Astrocyte (in vitro differentiated cells and primary cell): ENCODE results near the gene DMBX1. TPM values are rescaled to one million over a fixed set of nuclear protein-coding genes. Genes with fewer than 3 reads are reported as not detected.

Source experiments
- DNase-seq: peaks from one replicate; pipeline ENCODE4 v3.0.0-alpha.2; 2010; ENCODE audit warnings: low read depth
- FAIRE-seq: peaks from 2 replicates; lab custom pipeline; 2011; peaks lifted over from hg19 to GRCh38; lab: Jason Lieb, UNC
- H2AFZ ChIP-seq: 2 replicates; pipeline ENCODE4 v1.6.0; 2012; ENCODE audit warnings: low read depth, low read length, inconsistent platforms
- H3K27ac ChIP-seq: 2 replicates; pipeline ENCODE4 v1.5.1; 2011; ENCODE audit warnings: low read depth, low read length, inconsistent platforms
- H3K27me3 ChIP-seq: 2 replicates; pipeline ENCODE4 v1.6.0; 2011; ENCODE audit warnings: low read length, inconsistent platforms; ENCODE audit not compliant: insufficient read depth
- H3K36me3 ChIP-seq: 2 replicates; pipeline ENCODE4 v1.5.1; 2011; ENCODE audit warnings: low read length, inconsistent platforms; ENCODE audit not compliant: insufficient read depth
- H3K4me1 ChIP-seq: 2 replicates; pipeline ENCODE4 v1.5.1; 2011; ENCODE audit warnings: low read length, inconsistent platforms; ENCODE audit not compliant: insufficient read depth
- H3K4me2 ChIP-seq: 2 replicates; pipeline ENCODE4 v1.6.0; 2012; ENCODE audit warnings: low read length, inconsistent platforms
- H3K4me3 ChIP-seq: 2 replicates; pipeline ENCODE4 v1.5.1; 2011; ENCODE audit warnings: low read depth, mild to moderate bottlenecking, low read length, inconsistent platforms; ENCODE audit not compliant: insufficient read depth
- H3K79me2 ChIP-seq: 2 replicates; pipeline ENCODE4 v1.6.0; 2012; ENCODE audit warnings: mild to moderate bottlenecking, low read length, inconsistent platforms; ENCODE audit not compliant: insufficient read depth
- H3K9ac ChIP-seq: 2 replicates; pipeline ENCODE4 v1.6.0; 2012; ENCODE audit warnings: mild to moderate bottlenecking, low read length, inconsistent platforms
- H3K9me3 ChIP-seq: 2 replicates; pipeline ENCODE4 v1.5.1; 2012; ENCODE audit warnings: low read depth, mild to moderate bottlenecking, low read length, inconsistent platforms; ENCODE audit not compliant: insufficient read depth
- H4K20me1 ChIP-seq: 2 replicates; pipeline ENCODE4 v1.6.0; 2012; ENCODE audit warnings: low read length, inconsistent platforms; ENCODE audit not compliant: insufficient read depth
- H3K27ac Mint-ChIP-seq: one replicate; pipeline ENCODE4 v1.8.0; 2021; ENCODE audit warnings: mild to moderate bottlenecking, mixed read lengths; ENCODE audit not compliant: unreplicated experiment
- H3K27me3 Mint-ChIP-seq: one replicate; pipeline ENCODE4 v1.8.0; 2021; ENCODE audit warnings: low read depth, mixed read lengths; ENCODE audit not compliant: unreplicated experiment
- H3K36me3 Mint-ChIP-seq: one replicate; pipeline ENCODE4 v1.8.0; 2021; ENCODE audit warnings: low read depth, mixed read lengths; ENCODE audit not compliant: unreplicated experiment
- H3K4me1 Mint-ChIP-seq: one replicate; pipeline ENCODE4 v1.8.0; 2021; ENCODE audit warnings: low read depth, mixed read lengths; ENCODE audit not compliant: unreplicated experiment
- H3K4me3 Mint-ChIP-seq: one replicate; pipeline ENCODE4 v1.8.0; 2021; ENCODE audit warnings: mild to moderate bottlenecking, moderate library complexity, mixed read lengths; ENCODE audit not compliant: unreplicated experiment
- H3K9me3 Mint-ChIP-seq: one replicate; pipeline ENCODE4 v1.8.0; 2021; ENCODE audit warnings: mild to moderate bottlenecking, mixed read lengths; ENCODE audit not compliant: unreplicated experiment
- CTCF ChIP-seq: IDR thresholded peaks from 2 replicates; pipeline ENCODE4 v1.5.1; 2011; ENCODE audit warnings: low read depth, mild to moderate bottlenecking, inconsistent platforms, low read length, moderate library complexity; ENCODE audit not compliant: insufficient read depth
- EZH2 ChIP-seq: IDR thresholded peaks from 2 replicates; pipeline ENCODE4 v1.6.1; 2012; ENCODE audit warnings: mild to moderate bottlenecking, low read length, inconsistent platforms; ENCODE audit not compliant: insufficient read depth
- total RNA-seq: library from RNA; stranded (reverse); gene quantifications from 2 replicates; pipeline ENCODE4 v1.2.1, GENCODE V29; 2021

DMBX1 gene
- total RNA-seq, 1 donor from 2014 or later = 0.07 TPM

- Histone ChIP-seq H3K36me3 (no peaks in the 10 kb centered on the region), H3K27ac (no peak overlapping the region), H4K20me1 (no peaks in the 10 kb centered on the region), H3K9ac (no peak overlapping the region), H3K27me3 (peaks cover 17% of the 10 kb centered on the region), H3K4me3 (no peak overlapping the region), H2AFZ (no peak overlapping the region), H3K9me3 (no peaks in the 10 kb centered on the region), H3K79me2 (no peaks in the 10 kb centered on the region), H3K4me2 (no peak overlapping the region), H3K4me1 (peaks cover 15% of the 10 kb centered on the region)
- no peaks in the 10 kb centered on the region for H3K36me3 Mint-ChIP-seq
- H3K4me1 Mint-ChIP-seq = peaks cover 38% of the 10 kb centered on the region
- no peak for DNase-seq
- no peak overlapping the region for H3K27ac Mint-ChIP-seq
- H3K4me3 Mint-ChIP-seq = no peak overlapping the region
- FAIRE-seq = no peak
- peaks cover 28% of the 10 kb centered on the region for H3K27me3 Mint-ChIP-seq
- TF ChIP-seq CTCF (no peak), EZH2 (no peak)
- no peaks in the 10 kb centered on the region for H3K9me3 Mint-ChIP-seq
Measured at GRCh38 chr1:46515576-46515975, 25.9 kb downstream of the DMBX1 start.

- Mint-ChIP-seq H3K27ac (no peak overlapping the region), H3K4me1 (peaks cover 45% of the 10 kb centered on the region)
Measured at GRCh38 chr1:46516200-46516950, 26.7 kb downstream of the DMBX1 start.

More at GRCh38 chr1:46516200-46516950, 26.7 kb downstream of the DMBX1 start:
- Mint-ChIP-seq H3K4me3 (no peak overlapping the region), H3K27me3 (peaks cover 25% of the 10 kb centered on the region), H3K36me3 (no peaks in the 10 kb centered on the region), H3K9me3 (no peaks in the 10 kb centered on the region)
- H2AFZ ChIP-seq = no peak overlapping the region
- H3K79me2 ChIP-seq = no peaks in the 10 kb centered on the region
- DNase-seq (no peak), FAIRE-seq (no peak)
- no peak overlapping the region for H3K4me3 ChIP-seq
- no peaks in the 10 kb centered on the region for H3K36me3 ChIP-seq
- H3K9me3 ChIP-seq = no peaks in the 10 kb centered on the region
- no peak overlapping the region for H3K4me2 ChIP-seq
- H4K20me1 ChIP-seq = no peaks in the 10 kb centered on the region
- H3K9ac ChIP-seq = no peak overlapping the region
- peaks cover 20% of the 10 kb centered on the region for H3K4me1 ChIP-seq
- peaks cover 17% of the 10 kb centered on the region for H3K27me3 ChIP-seq
- no peak overlapping the region for H3K27ac ChIP-seq
- TF ChIP-seq CTCF = no peak
- no peak for TF ChIP-seq EZH2
